EH (cell line): ENCODE measurements around the gene CHMP5.

Experiments
- DNase-seq: peaks from one replicate; pipeline ENCODE4 v3.0.0-alpha.2; 2015; ENCODE audit warnings: low read depth

Gene CHMP5

DNA sequence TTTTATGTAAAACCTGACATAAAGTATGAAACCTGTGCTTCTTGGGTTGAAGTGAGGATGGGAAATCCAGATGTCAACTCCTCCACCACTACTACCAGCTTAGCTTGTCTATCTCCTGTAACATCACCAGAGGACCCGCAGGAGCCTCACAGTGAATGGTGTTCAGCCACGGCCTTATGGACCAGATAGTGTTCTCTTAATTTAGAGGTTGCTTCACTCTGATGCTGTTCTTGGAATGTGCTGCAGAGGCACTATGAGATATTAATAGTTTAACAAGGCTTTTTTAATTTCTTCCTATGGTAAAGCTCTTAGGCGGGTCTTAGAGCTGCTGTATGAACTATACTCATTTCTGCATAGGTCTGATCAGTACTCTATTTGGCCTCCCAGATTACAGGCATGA lies 53.4 kb downstream of the CHMP5 start:
- peak; percentile 25 for DNase-seq

DNA sequence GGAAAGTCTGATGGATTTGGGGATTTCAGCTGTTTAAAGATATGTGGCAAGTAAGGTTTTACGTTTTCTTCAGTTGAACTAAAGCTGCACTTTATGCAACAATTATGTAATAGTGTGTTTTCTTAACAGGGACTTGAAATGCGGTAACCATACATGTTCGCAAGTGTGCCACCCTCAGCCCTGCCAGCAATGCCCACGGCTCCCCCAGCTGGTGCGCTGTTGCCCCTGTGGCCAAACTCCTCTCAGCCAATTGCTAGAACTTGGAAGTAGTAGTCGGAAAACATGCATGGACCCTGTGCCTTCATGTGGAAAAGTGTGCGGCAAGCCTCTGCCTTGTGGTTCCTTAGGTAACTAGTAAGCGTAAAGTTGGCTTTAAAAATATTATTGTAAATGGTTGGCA lies 53.9 kb downstream of the CHMP5 start:
- no peak for DNase-seq

DNA sequence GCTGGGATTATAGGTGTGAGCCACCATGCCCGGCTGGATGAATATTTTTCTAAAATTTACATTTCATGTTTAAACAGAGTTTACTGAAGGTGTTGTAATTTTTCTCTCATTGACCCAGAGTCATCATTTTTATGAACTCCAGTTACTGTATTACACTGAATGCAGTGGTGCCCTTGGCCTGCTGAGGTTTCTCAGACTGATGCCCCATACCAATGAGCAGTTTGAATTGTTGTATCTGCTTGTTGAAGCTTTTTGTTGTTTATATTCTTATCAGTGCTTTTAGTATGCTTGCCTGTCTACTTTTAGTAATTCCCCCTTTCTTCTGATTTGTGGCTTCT lies 55.4 kb downstream of the CHMP5 start:
- DNase-seq: no peak

DNA sequence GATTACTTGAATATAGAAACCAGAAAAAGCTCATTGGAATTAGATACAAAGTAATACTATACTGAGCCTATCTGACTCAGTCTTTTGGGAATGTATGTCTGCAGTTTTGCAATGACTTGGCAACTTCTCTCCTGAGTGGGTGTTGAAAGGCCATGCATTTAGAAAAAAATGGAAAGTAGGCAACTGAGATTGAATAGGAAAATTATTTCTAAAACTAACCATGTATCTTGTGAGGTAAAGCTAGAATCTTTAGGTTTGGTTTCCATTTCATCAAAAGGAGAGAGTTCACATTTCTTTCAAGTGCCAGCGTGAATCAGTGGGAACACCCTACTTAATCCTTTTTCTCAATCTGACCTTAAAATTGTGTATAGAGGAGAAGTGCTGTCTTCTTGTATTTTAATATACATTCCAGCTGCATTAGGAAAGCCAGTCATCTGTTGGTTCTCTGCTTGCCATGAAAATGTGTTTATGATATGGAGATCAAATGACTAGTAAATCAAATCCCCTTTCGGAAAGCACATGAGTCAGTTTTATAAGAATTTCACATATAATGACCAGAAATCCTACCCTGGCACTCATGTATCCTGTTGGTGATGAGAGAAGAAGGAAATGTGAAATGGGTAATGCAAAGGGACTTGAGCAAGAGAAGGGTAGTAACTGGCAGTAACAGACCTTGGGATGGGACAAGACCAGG lies 55.9 kb downstream of the CHMP5 start:
- peak; percentile 95 for DNase-seq

GRCh38 chr9:33329117-33329563 lies 64.3 kb downstream of the CHMP5 start:
- peak; percentile 94 for DNase-seq

DNA sequence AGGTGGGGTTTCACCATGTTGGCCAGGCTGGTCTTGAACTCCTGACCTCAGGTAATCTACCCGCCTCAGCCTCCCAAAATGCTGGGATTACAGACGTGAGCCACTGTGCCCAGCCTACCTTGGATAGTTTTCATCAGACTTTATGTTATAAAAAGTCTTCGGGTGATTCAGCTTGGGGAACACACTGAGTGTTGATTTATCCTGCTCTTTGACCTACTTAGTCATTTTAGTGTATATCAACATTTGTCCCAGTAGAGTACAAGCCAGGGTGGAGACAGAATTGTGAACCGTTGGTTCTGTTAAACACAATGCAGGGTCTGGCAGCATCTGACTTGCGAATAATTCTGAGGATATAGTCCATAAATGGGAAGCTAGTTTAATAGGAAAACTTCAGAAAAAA lies 65.1 kb downstream of the CHMP5 start:
- DNase-seq: peak; percentile 76

DNA sequence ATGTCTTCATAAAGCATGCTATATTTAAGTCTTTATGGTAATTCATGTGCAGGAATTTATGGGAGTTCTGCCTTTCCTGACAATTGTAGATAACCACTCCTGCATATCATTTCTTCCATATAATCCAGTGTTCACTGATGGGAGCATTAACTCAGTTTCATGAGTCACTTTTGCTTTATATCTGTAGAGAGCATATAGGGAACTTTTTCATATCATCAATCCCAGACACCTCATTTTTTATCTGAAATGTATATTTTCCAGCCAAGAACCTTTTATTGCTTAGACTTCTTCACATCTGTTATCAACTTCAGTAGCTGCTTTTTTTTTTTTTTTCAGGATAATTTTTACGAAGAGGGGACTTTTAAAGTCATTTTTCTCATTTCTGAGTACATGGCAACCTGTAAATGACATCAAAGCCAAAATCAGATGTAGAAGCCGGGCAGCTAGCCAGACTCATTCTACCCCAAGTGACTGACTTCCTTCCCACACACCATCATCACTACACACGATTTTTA lies 66.6 kb downstream of the CHMP5 start:
- DNase-seq: peak; percentile 58
